ENCODE measurements around the gene CLTCL1.

GRCh38 chr22:19178065-19178656 lies 113.4 kb downstream of the CLTCL1 start:
- no peak for TF ChIP-seq POLR3A (IDR thresholded peaks at IDR 0.05; ENCODE audit: borderline replicate concordance, extremely low read depth, insufficient read depth, insufficient read length)
- no peak for TF ChIP-seq ZBTB33 (CRISPR knock-in tag; IDR thresholded peaks at IDR 0.05)
